ENCODE measurements around the gene BCAS3.

BCAS3 gene

DNA sequence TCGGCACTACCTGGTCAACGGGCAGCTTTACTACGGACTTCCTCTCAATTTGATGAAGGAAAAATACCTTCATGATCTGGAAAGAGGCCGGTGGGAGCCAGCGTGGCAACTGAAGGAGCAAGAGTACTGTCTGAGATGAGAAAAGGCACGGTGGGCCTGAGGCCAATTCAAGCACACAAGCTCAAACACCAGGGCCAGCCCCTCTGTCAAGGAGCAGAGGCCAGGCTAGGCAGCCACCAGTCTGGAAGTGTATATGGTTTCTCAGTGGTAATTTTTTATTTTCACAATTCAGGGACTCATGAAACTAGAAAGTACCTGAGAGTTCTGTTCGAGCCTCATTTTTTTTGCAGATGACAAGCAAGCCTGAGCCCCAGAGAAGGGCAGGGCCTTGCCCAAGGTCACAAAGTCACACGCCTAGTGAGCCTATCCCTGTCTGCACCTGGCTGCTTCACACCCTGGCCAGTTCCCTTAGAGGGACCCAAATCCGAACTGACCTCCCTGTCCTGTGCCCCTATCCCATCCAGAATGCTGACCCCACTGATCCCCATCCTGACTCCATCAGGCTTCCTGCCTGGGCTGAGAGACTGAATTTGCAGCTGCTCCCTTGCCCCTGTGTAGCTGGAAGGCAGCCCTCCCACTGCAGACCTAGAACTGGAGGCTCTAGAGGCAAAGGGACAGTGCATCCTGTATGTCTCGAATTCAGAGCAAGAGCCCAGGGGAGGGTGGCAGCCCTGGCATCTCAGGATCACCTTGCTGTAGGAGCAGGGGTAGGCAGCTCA lies 717.2 kb downstream of the BCAS3 start:
- no peak for DNase-seq

DNA sequence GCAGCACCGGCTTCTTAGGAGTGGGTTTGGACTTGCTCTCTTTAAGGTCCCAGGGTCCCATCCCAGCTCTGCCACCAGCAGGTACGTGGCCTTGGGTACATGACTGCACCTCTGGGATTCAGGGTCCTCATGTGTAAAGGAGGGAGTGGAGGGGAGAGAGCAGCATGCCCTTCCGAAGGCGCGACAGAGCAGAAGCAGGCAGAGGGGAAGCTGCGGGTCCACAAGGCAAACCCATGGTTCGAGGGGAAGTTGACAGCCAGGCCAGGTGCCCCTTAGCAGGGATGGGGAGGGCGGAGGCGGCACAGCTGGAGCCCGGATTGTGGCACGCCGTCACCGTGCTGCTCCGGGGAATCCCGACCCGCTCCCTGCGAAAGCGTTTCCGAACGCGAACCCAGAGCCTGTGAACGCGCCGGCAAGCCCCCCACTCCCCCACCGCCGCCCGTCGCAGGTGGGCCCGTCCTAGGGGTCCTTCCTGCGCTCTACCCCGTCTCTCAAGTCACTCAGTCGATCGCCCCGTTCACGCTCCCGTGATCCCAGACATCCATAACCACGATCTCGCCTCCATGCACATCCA lies 717.8 kb downstream of the BCAS3 start:
- no peak for DNase-seq

DNA sequence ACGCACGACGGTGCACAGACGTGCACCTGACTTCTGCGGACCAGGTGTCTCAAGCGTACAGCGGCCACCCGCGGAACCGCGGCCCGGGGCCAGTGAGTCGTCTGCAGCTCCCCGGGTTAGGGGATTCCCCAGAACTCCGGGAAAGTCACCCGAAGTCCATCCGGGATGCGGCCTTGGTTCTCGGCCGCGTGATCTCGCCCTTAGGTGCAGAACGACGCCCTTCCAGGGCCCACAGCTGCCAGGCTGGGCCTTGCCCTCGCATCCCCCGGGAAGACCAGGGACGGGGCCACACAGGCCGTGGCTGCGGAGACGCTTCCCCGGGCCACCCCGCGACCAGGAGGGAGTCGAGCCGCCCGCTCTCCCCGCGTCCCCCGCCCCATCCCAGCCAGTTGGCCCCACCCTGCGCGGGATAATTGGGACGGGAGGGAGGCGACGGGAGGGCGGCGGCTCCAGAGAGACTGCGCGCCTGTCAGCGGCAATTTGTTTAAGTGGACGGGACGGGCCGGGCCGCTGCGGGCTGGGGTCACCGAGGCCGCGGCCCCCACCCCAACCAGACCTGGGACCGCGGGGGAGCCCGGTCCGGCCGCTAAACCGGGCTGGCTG lies 718.4 kb downstream of the BCAS3 start:
- no peak for DNase-seq

DNA sequence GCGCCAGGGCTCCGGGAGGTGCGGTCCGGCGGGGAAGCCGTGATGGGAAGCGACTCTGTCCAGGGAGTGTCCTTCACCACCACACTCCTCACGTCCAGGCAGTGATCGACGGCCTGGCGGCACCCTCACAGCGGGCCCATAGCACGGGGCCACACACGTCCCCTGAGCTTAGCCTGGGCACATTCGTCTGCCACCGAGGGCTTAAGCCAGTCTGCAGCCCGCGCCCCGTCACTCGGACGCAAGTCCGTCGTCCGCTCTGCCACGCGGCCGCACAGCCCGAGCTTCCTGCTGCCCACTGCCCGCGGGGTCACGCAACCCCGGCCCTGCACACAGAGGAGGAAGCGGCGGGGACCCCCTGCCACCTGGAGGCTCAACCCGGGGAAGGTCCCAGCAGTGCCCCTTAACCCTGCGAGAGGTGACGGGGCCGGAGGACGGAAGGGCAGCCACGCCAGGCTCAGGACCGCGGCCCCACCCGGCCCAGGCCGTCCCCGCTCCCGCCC lies 719.0 kb downstream of the BCAS3 start:
- DNase-seq = no peak

DNA sequence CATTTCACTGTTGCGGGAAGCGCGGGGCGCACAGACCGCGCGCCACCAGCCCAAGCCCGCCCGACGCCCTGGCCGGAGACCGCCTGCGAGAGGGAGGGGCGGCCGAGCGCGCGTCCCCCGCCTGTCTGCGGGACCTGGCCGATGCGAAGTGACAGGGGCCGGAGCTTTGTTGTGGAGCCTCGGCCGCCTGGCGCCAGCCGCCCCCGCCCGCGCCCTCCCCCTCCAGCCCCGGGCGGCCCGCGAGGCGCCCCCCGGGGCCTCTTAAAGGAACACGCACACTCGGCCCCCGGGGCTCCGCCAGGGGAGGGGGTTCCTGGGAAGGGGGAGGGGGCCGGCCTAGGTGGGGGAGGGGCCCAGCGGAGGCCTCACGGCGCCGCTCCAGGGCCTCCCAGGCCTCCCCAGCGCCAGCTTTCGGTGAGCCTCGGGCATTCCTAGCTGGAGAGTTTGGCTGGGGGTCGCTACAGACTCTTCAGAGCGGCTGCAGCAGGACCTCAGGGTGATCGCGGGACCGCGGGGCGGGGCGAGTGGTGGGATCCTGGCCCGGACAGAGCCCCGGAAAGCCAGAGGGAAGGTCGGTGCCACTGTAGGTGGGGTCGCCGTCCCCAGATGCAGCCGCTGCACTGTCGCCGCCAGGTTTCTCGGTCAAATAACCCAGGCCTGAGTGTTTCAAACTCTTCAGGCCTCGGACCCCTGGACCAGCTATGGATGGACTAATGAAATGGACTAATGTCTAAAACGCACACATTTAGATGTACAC lies 719.6 kb downstream of the BCAS3 start:
- no peak for DNase-seq

DNA sequence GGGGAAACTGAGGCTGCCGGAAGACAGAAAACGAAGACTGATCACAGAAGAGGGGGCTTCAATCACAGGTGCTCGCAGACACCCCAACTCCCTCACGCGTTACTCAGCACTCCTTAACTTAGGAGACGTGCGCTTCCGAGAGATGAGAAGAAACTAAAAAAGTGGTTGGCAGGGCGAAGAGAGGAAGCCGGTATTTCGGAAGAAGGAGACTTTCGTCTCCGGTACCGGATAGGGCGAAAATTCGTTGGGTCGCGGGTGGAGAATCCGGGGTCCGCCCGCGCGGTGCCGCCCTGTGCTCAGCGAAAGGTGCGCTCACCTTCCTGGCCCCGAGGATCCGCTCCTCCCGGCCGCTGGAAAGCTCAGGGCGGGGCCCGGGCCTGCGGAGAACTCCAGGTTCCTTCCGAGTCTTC lies 721.1 kb downstream of the BCAS3 start:
- no peak for DNase-seq

DNA sequence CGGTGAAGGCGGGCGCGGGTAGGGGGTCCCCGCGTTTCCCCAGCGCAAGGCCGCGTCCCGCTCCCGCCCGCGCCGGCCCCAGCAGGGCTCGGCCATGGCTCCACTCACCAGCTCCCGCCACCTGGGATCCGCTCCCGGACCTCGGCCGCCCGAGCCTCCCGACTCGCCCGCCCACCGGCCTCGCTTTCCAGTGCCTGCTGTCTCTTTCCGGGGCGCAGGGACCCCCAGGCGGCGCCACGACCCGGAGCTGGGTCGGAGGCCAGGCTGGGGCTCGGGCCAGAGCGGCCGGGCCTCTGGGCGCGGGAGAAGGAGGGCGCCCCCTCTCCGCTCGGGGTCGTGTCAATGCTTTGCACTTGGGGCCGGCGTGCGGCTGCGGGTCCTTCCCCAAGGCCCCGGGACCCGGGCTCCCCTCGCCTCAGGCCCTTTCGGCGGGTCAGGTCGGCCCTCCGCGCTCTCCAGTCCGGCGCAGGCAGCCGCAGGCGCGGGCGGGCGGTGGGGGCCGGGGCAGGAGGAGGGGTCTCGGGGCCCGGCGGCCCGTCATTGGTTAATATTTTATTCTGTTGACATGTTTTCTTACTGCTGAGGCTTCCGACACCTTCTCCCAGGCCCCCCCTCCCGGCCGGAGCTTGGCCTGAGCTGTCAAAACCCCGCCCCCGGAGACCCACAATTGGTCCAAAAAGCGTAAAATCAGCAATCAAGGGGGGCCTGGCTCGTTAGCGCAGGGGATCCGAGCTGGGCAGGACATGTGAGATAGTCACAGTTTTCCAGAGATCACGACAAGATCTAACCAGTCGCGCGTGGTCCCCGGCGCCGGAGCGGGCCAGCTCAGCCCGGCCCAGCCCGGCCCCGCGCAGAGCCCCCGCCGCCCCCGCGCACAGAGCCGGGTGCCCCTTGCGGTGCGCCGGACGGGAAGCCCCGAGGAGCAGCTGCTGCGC lies 721.7 kb downstream of the BCAS3 start, which contains the start of gene TBX2:
Gene TBX2, plus strand, starts transcription at position 713 of the 935 bp plus-strand sequence. CDS start 334 bp downstream, outside the sequence.
- no peak for DNase-seq

DNA sequence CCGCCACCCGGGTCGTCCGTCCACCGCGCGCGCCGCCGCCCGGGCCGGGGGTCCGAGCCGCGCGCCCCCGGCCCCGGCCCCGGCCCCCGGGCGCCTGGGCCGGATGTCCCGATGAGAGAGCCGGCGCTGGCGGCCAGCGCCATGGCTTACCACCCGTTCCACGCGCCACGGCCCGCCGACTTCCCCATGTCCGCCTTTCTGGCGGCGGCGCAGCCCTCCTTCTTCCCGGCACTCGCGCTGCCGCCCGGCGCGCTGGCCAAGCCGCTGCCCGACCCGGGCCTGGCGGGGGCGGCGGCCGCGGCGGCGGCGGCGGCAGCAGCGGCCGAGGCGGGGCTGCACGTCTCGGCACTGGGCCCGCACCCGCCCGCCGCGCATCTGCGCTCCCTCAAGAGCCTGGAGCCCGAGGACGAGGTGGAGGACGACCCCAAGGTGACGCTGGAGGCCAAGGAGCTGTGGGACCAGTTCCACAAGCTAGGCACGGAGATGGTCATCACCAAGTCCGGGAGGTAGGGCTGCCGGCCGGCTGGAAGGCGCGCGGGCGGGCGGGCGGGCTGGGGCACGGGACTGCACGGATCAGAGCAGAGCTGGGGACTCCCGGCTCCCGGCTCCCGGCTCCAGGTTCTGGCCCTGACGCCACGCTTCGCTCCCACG lies 722.5 kb downstream of the BCAS3 start:
- DNase-seq = no peak

DNA sequence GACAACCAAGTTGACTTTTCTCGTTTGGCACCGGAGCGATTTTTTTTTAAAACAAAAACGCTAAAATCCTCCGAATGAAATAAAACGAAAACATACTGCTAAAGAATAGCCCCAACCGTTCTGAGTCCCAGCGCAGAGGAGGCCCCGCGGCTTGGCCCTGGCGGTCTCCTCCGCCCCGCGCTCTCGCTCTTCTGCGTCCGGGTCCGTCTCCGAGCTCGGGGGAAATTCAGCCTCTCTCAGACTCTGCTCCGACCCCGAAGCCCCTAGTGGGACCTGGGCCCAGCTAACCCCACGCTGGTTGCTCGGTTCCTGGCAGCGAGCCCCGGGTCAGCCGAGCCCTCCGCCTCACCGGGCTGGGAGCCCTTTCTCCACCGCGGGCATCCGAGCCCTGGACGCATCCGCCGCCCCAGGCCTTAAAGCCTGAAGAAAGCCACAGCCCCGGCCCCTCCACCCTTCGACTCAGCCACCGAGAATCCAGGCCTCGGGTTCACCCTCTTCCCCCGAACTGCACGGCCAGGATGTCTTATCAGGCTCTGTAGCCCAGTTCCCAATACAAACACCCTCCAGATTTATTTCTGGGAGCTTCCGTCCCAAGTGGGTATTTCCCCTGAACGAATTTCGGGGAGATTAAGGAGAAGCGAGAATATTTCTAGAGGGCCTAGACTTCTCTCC lies 723.2 kb downstream of the BCAS3 start:
- no peak for DNase-seq

DNA sequence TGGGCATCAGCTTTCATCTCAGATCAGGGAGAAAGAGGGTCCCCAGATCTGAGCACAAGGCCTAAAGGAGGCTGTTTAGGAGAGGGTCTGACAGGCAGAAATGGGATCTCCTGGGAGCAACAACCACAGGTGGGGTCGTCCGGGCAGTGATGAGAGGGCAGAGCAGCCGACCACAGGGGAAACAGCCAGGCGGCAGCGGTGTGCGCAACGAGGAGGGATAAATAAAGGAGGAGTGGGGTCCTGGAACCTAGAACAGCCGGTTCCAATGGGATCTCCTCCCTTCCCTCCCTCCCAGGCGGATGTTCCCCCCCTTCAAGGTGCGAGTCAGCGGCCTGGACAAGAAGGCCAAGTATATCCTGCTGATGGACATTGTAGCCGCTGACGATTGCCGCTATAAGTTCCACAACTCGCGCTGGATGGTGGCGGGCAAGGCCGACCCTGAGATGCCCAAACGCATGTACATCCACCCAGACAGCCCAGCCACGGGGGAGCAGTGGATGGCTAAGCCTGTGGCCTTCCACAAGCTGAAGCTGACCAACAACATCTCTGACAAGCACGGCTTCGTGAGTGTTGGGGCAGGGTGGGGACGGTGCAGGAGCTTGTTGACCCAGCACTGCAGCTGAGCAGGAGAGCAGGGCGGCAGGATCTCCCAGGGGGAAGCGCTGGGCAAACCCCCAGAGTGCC lies 723.9 kb downstream of the BCAS3 start:
- DNase-seq = no peak

DNA sequence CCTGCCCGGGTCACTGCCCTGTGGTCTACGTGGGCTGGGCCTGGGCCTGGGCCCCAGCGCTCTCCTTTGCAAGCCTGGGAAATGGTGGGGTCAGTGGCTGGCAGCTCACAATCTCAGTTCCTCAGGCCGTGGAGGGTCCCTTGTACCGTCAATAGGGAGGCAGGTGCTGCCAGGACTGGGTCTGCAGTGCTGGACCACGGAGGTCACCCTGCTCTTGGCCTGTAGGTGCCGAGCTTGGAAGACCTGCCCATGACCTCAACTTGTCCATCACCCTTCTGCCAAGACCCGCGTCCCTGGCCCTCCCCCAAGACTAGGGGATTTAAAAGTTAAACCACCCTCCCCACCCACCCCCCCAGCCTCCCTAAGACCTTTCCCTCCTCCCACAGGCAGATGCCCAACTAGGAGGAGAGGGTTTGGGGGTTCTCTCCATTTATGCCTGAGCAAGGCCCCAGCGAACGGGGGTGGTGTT lies 724.5 kb downstream of the BCAS3 start:
- no peak for DNase-seq

DNA sequence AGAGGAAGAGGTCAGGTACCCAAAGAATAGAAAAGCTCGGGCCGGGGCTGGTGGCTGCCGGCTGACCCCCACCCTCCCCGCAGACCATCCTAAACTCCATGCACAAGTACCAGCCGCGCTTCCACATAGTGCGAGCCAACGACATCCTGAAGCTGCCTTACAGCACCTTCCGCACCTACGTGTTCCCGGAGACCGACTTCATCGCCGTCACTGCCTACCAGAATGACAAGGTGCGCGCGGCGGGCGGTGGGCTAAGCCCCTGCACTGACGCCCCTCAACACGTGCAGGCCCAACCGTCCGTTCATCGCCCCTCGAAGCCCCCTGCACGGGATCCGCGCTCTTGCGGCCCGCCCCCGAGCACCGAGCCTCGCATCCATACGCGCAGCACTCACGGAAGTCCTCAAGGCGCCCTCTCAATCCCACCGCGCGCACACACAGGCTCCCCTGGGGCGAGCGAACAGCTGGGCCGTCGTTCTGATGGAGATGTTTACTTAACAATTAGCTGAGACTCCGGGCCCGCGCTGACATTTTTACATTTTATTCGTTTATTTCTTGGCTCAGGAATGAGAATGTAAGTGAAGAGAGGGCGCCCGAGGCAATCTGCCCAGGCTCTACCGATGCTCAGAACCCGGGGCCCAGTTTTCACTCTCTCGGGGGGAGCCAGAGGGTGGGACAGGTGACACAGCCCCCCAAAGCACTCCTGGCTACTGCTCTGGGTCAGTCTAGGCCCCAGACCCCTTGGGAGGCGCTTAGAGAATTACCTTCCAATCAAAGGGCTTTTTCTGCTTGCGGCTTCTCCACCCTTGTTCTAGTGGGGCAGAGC lies 725.5 kb downstream of the BCAS3 start:
- no peak for DNase-seq

DNA sequence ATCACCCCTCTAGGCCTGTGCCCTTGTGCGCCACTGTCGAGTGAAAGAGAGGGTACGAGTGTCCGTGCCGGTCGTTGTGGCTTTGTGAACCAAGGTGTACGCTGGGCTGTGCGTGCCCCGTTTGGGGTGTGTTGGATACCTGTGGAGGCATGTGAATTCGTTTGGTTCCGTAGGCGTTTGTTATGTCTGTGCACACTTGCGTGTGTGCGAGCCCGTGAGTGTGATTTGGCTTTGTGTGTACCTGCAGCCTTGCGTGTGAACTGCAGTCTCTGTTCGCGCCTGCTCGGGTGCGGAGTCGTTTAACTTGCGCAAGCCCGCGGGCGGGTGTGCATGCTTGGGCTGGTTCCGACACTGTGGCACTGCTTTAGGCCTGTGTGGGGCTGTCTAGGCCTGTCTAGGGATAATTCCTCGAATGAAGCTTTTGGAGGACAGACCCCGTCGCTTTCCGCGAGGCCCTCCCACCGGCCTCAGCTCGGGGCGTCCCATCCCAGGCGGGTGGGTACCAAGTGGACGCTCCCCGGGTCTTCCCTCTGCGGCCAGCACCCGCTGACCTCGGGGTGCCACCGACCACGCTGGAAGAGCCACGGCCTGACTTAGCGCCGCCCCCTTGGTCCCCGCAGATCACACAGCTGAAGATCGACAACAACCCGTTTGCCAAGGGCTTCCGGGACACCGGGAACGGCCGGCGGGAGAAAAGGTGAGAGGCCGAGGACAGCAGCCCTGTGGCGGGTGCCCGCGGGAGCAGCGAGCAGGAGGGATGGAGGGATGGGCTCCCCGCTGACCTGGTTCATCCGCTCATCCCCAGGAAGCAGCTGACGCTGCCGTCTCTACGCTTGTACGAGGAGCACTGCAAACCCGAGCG lies 726.4 kb downstream of the BCAS3 start:
- no peak for DNase-seq

DNA sequence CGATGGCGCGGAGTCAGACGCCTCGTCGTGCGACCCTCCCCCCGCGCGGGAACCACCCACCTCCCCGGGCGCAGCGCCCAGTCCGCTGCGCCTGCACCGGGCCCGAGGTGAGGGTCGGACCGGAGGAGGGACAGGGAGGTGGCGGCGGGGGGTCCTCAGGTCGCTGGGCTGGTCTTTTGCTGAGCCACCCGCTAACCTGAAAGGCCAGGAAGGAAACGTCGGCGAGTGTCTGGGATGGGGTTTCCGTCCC lies 726.9 kb downstream of the BCAS3 start:
- no peak for DNase-seq

DNA sequence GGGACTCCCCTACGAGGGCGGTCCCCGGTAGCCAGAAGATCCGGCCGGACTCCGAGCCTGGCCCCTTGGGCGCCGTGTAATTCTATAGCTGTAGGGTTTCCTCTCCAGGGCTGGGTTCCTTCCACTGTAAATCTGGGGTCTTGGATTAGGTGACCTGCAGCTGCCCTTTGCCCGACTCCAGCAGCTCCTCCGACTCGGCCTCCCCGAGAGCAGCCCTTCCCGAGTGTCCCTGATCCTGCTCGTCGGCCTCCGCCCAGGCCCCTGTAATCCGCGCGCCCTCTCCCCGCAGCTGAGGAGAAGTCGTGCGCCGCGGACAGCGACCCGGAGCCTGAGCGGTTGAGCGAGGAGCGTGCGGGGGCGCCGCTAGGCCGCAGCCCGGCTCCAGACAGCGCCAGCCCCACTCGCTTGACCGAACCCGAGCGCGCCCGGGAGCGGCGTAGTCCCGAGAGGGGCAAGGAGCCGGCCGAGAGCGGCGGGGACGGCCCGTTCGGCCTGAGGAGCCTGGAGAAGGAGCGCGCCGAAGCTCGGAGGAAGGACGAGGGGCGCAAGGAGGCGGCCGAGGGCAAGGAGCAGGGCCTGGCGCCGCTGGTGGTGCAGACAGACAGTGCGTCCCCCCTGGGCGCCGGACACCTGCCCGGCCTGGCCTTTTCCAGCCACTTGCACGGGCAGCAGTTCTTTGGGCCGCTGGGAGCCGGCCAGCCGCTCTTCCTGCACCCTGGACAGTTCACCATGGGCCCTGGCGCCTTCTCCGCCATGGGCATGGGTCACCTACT lies 727.4 kb downstream of the BCAS3 start:
- no peak for DNase-seq

DNA sequence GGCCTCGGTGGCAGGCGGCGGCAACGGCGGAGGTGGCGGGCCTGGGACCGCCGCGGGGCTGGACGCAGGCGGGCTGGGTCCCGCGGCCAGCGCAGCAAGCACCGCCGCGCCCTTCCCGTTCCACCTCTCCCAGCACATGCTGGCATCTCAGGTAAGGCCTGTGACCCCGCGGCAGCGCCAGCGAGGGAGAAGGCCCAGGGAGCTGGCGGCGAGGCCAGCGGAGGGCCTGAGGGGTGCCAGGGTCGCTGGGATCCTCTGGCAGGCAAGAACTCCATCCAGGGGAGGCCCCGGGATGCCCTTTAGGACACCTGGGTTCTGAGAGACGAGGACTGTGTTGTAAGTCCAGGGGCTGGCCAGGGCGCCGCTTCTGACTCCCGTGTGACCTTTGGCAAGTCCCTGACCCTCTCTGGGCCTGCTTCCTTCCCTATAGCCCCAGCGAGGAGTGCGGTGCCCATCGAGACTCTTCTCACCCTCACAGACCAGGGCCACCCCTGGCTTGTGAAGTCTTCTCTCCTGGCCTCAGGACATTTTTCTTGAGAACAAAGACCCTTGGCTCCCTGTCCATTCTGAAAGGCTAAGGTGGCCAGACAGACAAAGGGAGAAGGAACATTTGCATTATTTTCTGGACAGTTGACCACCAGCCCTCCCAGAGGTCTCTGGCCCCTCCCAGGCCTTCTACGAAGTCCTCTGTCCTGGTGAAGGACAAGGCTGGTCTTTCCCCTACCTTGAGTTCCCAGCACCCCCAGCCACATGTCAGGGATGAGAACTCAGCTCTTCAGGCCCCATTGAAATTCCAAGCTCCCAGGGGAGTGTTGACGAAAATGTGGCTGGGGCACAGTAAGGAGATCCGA lies 728.3 kb downstream of the BCAS3 start:
- DNase-seq = no peak

DNA sequence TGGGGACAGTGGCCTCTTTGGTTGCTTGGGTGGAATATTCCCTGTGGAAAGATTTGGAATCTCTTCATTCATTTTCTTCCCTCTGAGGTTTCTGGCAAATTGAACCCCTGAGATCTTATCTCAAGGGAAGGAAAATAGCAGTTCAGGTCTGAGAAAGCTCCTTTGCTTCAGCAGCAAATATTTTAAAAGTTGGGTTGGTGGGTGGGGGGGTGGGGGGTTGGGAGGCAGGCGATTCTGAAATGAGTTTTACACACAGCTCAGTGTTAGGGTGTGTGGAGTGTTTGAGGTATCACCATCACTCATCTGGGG lies 728.8 kb downstream of the BCAS3 start:
- DNase-seq = no peak

Measured in activated CD4-positive, alpha-beta T cell treated with anti-CD3 and anti-CD28 coated beads, Interleukin-2, Interleukin-6, amounts not matched to agents 100 ng/mL and 50 ng/mL, durations not matched to agents 16 hours and 8 hours (primary cell).